Myocyte (in vitro differentiated cells): ENCODE results near the gene PRKG1. TPM values are rescaled to one million over a fixed set of nuclear protein-coding genes. Genes with fewer than 3 reads are reported as not detected.

Experiments
- DNase-seq: peaks from one replicate; pipeline ENCODE4 v3.0.0-alpha.2; 2012; ENCODE audit warnings: low read depth
- total RNA-seq: library from RNA; depleted of rRNA; stranded (reverse); fragments of >200 nt; gene quantifications from 2 replicates; pipeline ENCODE4 v1.2.3, GENCODE V29; 2014

Gene PRKG1
- total RNA-seq, 1 donor from 2014 or later, result 26.7 TPM

- DNase-seq, result peak; percentile 44
Measured at GRCh38 chr10:52283174-52283573, 1208.9 kb downstream of the PRKG1 start.

DNA sequence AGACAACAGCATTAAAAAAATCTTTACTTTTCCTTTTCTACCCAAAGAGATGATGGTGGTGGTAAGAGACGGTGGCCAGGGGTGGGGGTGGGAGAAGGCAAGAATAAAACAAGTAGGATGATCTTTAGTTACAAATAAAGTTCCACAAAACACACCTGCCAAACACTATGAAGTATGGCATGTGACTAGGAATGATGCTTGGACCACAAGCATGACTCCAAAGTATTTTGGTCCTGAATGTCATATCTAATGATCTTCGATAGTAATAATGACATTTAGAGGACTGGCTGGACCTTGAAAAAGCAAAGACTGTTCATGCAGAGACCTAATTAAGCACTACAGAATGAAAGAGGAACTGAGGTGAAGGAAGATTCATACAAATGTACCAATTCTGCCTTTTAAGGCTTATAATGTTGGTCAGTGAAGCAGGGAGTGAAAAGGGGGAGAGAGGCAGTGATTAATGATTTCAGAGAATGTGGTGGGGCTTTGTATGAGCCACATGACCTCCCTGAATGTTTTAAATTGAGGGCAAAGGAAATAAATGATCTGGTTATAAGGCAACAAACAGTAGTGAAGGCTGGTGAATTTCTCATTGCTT is 1210.2 kb downstream of the PRKG1 start:
- DNase-seq, result peak; percentile 77

DNA sequence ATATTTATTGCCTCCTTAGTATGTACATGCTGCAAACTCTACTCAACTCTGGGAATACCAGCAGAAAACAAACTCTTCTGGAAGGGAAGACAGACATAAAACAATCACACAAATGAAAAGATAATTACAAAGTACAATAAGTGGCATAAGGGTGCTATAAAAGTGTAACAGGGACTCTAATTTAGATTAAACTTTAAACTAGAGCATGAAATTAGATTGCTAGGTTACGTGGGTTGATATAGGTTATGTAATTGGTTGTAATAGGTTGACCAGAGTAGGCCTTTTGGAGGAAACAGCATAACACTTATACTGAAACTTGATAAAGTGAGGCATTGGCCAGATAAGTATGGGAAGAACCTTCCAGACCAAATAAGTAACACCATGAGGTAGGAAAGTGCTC is 1213.6 kb downstream of the PRKG1 start:
- DNase-seq, result no peak

- no peak for DNase-seq
Measured at GRCh38 chr10:52297747-52298146, 1223.5 kb downstream of the PRKG1 start.

GRCh38 chr10:52300599-52301277 is 1226.5 kb downstream of the PRKG1 start:
- DNase-seq, result no peak

DNA sequence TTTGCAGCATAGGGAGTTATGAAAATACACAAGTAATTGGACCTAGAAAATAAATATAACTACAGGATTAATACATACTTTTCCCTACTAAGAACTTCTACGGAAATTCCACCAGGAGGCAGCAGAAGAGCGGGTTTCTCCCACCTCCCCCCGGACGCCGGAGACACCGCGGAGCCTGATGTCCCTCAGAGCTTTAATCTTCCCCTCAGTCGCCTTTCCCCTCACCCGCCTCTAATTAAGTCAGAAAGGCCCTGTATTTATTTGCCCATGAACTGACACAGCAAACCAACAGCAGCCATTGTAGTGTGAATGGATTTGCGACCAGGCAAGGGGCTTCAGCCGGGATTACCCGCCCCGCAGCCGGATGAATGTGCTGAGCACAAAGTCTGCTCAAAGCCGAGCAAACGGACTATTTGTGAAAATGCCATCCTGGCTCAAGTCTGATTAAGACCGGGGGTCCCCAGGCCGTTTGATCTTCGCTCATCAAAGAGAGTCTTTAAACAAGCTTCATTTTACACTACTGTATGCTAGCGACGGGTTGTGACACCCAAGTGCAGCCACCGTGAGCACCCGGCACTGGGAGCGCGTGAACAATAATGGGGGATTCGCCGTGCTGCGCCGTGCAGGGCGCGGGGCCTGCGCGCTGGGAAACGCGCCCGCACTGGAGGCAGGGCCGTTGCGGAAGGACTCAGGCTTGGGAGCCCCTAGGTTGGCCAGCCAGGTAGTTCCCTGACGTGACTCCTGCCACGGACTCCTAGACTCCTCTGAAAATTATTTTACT is 1234.2 kb downstream of the PRKG1 start:
- DNase-seq, result peak; percentile 78

GRCh38 chr10:52312942-52313255 is 1238.6 kb downstream of the PRKG1 start:
- DNase-seq, result no peak

DNA sequence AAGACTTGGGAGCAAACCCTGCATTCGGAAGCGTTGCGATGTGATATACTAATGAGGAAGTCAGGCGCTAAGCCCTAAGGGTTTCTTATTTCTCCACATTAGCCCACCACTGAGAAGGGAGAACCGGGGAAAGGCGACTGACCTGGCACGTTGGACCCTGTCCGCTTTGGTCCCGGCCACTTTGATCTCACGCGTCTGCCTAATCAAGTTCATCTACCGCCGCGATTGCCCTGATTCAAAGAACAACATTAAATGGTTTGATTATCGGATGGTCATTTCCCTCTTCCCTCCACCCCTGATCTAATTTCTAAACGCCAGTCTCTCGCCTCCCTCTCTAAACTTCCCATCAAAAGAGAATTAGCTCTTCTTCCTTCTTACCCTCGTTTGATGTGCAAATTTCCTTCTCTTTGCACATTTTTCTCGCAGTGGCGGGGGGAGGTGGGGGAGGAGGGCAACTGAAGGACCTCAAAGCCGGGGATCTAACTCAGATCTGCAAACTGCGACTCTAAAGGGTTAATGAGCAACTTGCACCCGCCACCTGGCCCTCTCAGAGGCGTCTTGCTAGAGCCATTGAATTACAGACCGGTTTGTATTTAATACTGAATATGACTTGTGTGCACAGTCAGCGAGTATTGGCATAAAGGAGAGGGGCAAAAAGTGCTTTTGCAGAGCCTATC is 1239.1 kb downstream of the PRKG1 start:
- peak; percentile 15 for DNase-seq

DNA sequence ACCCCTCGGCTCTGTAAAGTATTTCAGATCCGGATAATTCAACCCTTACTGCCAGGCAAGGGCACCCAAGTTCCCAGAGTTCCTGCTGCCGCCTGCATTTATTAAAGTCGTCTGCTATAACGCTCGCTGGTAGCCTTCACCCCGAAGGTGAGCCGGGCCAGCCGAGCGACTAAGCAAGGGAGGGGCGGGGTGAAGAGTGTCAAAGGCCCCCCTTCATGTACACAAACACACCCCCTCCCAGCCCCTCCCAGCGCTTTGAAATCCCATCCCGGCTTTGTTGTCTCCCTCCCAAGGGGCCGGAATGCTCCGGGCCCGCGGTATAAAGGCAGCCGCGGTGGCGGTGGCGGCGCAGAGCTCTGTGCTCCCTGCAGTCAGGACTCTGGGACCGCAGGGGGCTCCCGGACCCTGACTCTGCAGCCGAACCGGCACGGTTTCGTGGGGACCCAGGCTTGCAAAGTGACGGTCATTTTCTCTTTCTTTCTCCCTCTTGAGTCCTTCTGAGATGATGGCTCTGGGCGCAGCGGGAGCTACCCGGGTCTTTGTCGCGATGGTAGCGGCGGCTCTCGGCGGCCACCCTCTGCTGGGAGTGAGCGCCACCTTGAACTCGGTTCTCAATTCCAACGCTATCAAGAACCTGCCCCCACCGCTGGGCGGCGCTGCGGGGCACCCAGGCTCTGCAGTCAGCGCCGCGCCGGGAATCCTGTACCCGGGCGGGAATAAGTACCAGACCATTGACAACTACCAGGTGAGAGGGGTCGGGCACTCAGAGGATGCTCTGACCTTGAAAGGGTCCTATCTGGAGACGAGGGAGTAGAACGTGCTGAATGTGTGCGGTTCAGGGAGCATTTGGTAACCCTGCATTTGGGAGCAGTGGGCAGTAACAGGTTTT is 1239.9 kb downstream of the PRKG1 start, which contains the start of gene DKK1:
Gene DKK1 (plus strand): TSS at position 349 of the 889 bp plus-strand sequence. CDS start 154 bp downstream, at position 503.
- DNase-seq, result peak; percentile 86

- no peak for DNase-seq
Measured at GRCh38 chr10:52314822-52315552, 1240.7 kb downstream of the PRKG1 start.

- DNase-seq, result no peak
Measured at GRCh38 chr10:52316001-52316400, 1241.7 kb downstream of the PRKG1 start.

DNA sequence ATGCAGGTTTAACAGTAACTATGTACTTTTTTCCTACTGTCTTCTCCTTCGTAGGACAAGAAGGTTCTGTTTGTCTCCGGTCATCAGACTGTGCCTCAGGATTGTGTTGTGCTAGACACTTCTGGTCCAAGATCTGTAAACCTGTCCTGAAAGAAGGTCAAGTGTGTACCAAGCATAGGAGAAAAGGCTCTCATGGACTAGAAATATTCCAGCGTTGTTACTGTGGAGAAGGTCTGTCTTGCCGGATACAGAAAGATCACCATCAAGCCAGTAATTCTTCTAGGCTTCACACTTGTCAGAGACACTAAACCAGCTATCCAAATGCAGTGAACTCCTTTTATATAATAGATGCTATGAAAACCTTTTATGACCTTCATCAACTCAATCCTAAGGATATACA is 1242.2 kb downstream of the PRKG1 start:
- no peak for DNase-seq

DNA sequence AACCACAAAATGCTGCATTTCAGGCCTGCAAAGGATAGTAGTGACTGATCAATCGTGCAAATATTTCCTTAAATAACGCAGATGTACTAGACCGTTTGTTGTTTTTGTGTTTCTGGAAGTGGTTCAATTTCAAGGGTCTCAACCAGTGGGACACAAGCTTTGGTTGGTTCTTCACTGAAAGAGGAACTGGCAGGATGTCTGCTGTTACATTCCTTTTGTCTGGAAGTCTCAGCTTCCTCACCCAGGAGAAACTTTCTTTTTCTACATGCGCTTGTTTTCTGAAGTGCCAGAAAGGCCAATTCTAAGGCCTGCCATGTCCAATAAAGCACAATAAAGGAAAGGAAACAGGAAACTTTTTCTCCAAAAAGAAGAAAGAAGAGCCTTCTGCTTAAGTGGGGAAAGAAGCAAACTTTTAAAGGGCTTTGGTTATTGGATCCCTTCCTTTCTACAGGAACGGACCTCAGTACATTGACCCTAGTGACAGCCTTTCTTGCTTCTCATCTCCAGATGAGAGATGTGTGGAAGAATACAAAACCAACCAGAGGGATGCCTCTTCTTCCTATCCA is 1243.9 kb downstream of the PRKG1 start:
- peak; percentile 39 for DNase-seq

DNA sequence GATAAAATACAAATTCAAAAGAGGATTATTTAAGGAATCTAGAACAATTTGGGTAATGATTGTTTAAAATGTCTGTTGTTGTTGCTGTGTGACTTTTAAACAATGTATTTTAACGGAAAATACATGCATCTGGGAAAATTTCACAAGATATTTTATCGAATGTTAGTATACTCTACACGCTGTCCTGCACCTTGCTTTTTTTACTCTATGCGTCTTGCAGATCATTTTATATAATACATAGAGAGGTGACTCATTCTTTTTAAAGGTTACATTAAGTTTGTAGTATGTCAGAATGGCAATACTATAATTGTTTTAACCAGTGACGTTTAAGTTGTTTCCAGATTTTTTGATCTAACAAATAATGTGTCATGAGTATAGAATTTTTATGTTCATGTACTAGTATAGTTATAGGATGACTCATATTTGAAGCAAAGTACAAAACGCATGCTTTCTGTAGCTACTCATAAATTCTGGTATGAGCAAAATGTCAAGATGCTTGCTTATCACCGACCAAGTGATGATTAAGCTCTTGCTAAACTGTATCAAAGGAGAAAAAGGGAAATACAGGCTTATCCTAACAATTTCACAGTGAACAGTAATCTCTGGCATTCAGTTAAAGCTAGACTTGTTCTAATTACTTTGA is 1244.7 kb downstream of the PRKG1 start:
- no peak for DNase-seq

DNA sequence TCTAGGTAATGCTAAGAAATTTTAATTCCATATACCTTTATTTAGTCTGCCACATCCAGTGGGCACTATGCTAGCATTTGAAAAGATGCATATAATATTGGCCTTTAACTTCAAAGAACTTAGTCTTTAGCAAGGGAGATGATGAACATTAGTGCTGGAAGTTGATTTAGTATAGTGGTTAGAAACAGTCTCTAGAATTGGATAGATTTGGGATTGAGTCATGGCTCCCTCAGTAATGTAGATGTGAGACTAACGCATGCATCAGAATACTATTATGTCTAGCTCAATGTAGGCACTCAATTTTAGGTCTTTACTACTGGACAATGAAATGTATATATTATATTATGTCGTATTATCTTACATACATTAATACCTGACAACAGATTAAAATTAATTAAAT is 1245.6 kb downstream of the PRKG1 start:
- DNase-seq, result no peak

DNA sequence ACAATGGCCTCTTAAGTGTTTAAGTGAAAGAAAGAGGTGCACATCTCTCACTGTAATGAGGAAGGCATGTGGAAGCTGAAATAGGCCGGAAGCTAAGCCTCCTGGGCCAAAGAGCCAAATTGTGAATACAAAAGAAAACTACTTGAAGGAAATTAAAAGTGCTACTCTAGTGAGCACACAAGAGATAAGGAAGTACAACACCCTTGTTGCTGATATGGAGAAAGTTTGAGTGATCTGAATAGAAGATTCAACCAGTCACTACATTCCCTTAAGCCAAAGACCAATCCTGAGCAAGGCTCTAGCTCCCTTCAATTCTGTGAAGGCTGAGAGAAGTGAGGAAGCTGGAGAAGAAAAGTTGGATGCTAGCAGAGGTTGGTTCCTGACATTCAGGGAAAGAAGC is 1248.0 kb downstream of the PRKG1 start:
- no peak for DNase-seq

GRCh38 chr10:52322936-52323335 is 1248.6 kb downstream of the PRKG1 start:
- no peak for DNase-seq

DNA sequence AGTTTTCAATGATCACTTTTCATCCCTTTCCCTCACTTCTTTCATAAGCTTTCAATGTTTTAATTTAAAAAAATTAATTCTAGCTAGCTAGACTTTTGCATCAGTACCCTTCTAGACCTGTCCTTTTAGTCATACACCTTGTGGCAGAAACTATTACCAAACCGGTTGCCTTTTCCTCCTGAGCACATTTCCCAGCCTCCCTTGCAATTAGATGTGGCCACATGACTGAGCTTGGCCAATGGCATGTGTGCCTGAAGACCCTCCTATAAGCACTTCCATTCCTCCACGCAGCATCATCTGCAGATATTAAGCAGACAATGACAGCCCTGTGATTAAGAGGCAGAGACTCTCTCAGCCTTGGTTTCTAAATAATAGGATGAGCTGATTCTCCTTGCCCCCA is 1252.1 kb downstream of the PRKG1 start:
- DNase-seq, result no peak

DNA sequence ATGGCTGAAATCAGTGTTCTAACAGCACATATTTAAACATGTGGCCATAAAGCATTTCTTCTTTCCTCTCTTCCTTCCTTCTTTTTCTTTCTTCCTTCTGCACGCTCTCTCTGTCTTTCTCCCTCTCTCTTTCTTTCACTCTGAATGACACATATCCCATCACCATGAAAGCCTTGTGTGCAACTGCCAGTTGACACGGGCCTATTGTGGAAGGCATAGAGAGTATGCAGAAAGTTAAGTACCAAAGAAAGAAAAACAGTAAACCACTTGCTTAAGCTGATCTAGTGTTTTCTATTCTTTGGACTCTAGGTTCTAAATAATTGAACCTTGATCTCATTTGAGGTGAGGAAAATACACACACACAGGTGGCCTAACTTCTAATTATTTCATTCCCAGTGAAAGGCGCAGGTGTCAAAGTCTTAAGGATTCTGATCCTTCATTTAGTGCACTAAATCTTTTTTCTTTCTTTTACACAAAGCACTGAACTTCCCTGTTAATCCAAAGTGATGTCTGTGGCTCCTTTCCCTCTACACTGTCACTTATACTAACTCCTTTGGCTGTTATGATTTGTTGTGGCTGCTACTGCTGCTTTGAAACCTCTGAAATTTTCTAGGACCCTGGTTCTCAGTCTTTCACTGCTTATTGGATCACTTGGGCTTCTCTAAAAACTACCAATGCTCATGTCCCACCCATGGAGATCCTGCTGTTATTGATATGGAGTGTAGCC is 1257.5 kb downstream of the PRKG1 start:
- no peak for DNase-seq
